Prostate gland (tissue), 2 donors: ENCODE results near the gene TGM6. TPM values are rescaled to one million over a fixed set of nuclear protein-coding genes. Genes with fewer than 3 reads are reported as not detected.

ENCODE experiments used
- DNase-seq: peaks from one replicate; pipeline ENCODE4 v3.0.0-alpha.2; 2019; ENCODE audit warnings: low spot score
- H3K27ac ChIP-seq, 2 donors: fragments of 200-600 bp; sonication (generic); 2 replicates each; pipeline ENCODE4 v1.5.1; 2017 to 2019
- H3K27me3 ChIP-seq: fragments of 200-600 bp; sonication (generic); replicated peaks from 2 replicates; pipeline ENCODE4 v1.5.1; 2019; ENCODE audit not compliant: insufficient read depth
- H3K36me3 ChIP-seq, 2 donors: fragments of 200-600 bp; sonication (generic); 1 replicate in 1 of 2; 2 replicates in 1 of 2; pipeline versions ENCODE4 v1.5.1 to v1.8.1; 2017 to 2019
- H3K4me1 ChIP-seq: fragments of 200-600 bp; sonication (generic); replicated peaks from 2 replicates; pipeline ENCODE4 v1.5.1; 2019
- H3K4me3 ChIP-seq, 2 donors: fragments of 200-600 bp; sonication (generic); 2 replicates each; pipeline ENCODE4 v1.5.1; 2017 to 2019
- H3K9me3 ChIP-seq: fragments of 200-600 bp; sonication (generic); 2 replicates; pipeline ENCODE4 v1.5.1; 2017
- POLR2A ChIP-seq: fragments of 450-650 bp; IDR thresholded peaks from one replicate; pipeline ENCODE4 v1.6.1; 2016; ENCODE audit warnings: antibody characterized with exemption, mild to moderate bottlenecking
- POLR2AphosphoS5 ChIP-seq: sonication (generic); formaldehyde crosslinking; IDR thresholded peaks from one replicate; pipeline ENCODE4 v1.6.1; 2017; ENCODE audit warnings: antibody characterized with exemption
- WGBS: methylation state at CpG from one replicate; pipeline ENCODE4 v1.1.5; 2018; 5-methylcytosine and 5-hydroxymethylcytosine counted together
- intact Hi-C: fragments of 100-400 bp; cut with DNase I; formaldehyde crosslinking; loops from one replicate; pipeline ENCODE4 v1.14.2; 2022
- total RNA-seq, 2 donors: library from RNA; depleted of rRNA; stranded (reverse); fragments of >200 nt; gene quantifications; one replicate each; pipeline ENCODE4 v1.1.0, GENCODE V29; 2016
- TF ChIP-seq, protein P1 (sequence below), 4 experiments: fragments of 200-600 bp in 2 of 4; fragments of 450-650 bp in 2 of 4; sonication (generic) in 2 of 4; IDR thresholded peaks; 1 replicate in 3 of 4; 2 replicates in 1 of 4; pipeline ENCODE4 v1.5.1; 2016 to 2019; ENCODE audit warnings: antibody characterized with exemption in 4 of 4, mild to moderate bottlenecking in 2 of 4, moderate library complexity in 2 of 4

Gene TGM6
- total RNA-seq, 2 donors from 2014 or later = not detected

DNA sequence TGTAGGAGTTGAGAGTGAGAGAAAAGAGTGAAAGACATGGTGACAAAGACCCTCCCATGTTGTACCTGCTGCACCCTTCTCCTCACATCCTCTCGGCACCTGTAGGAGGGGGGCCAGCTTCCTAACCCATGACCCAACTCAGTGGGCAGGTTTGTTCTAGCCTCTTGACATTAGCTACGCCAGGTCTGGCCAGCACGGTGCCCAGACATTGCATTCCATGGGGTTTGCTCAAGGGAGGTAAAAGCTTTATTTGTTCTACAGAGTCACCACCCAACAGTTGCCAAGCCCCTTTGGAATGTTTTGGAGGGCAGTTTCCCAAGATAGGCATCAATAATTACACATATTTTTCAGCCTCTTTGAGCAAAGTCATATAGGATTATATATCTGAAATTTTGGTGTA lies 22.7 kb upstream of the TGM6 start:
- no peaks in the 10 kb centered on the region for H3K9me3 ChIP-seq
- no peak for DNase-seq
- WGBS = 44% methylated on average over 3 of the region's 3 CpGs
- H3K4me3 ChIP-seq = no peak overlapping the region
- no peak for TF ChIP-seq POLR2AphosphoS5
- no peak for TF ChIP-seq POLR2A
- TF ChIP-seq, protein P1, sequence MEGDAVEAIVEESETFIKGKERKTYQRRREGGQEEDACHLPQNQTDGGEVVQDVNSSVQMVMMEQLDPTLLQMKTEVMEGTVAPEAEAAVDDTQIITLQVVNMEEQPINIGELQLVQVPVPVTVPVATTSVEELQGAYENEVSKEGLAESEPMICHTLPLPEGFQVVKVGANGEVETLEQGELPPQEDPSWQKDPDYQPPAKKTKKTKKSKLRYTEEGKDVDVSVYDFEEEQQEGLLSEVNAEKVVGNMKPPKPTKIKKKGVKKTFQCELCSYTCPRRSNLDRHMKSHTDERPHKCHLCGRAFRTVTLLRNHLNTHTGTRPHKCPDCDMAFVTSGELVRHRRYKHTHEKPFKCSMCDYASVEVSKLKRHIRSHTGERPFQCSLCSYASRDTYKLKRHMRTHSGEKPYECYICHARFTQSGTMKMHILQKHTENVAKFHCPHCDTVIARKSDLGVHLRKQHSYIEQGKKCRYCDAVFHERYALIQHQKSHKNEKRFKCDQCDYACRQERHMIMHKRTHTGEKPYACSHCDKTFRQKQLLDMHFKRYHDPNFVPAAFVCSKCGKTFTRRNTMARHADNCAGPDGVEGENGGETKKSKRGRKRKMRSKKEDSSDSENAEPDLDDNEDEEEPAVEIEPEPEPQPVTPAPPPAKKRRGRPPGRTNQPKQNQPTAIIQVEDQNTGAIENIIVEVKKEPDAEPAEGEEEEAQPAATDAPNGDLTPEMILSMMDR (IDR thresholded peaks at IDR 0.05) = no peak
- H3K36me3 ChIP-seq = no peaks in the 10 kb centered on the region
- H3K27ac ChIP-seq = no peak overlapping the region
- H3K27me3 ChIP-seq = no peaks in the 10 kb centered on the region
- intact Hi-C loops = no loop called here
- H3K4me1 ChIP-seq = no peaks in the 10 kb centered on the region

DNA sequence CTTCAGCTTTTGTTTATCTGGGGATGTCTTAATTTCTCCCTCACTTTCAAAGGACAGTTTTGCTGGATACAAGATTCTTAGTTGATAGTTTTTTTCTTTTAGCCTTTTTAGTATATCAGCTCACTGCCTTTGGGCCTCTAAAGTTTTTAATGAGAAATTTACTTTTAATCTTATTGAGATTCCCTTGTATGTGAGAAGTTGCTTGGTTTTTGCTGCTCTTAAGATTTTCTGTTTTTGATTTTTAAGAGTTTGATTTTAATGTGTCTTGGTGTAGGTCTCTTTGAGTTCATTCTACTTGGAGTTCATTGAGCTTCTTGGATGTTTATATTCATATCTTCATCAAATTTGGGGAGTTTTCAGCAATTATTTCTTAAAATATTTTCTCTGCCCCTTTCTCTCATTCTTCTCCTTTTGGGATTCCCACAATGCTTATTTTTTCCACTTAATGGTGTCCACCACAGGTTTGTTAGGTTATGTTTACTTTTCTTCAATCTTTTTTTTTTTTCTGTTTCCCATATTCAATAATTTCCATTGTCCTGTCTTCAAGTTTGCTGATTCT lies 19.6 kb upstream of the TGM6 start:
- DNase-seq = no peak
- no peak for TF ChIP-seq POLR2AphosphoS5
- TF ChIP-seq, protein P1 (IDR thresholded peaks at IDR 0.05) = no peak
- H3K36me3 ChIP-seq = no peaks in the 10 kb centered on the region
- H3K4me3 ChIP-seq = no peak overlapping the region
- H3K9me3 ChIP-seq = no peaks in the 10 kb centered on the region
- H3K27ac ChIP-seq = no peak overlapping the region
- intact Hi-C loops = no loop called here
- H3K27me3 ChIP-seq = no peaks in the 10 kb centered on the region
- no peaks in the 10 kb centered on the region for H3K4me1 ChIP-seq

DNA sequence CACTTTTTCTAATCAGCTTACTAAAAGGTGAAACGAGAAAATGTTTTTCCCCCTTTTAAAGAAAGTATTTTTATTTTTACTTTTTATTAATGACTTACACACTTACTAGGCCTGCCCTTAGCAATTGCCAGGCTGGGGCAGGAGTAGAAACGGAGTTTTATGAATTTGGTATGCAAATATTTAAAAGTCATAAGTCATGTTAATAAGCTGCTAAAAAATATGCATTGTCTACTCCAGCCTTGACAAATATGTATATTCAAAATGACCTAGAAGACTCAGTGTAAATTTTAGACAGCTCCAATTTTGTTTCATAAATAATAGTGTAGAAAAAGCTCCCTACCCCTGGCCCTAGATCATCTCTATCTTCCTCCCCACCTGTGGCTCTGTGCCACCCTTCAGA lies 17.5 kb upstream of the TGM6 start:
- no peak for DNase-seq
- no peaks in the 10 kb centered on the region for H3K27me3 ChIP-seq
- no peak overlapping the region for H3K27ac ChIP-seq
- H3K4me3 ChIP-seq = no peak overlapping the region
- no peaks in the 10 kb centered on the region for H3K36me3 ChIP-seq
- H3K9me3 ChIP-seq = no peaks in the 10 kb centered on the region
- no peaks in the 10 kb centered on the region for H3K4me1 ChIP-seq
- no peak for TF ChIP-seq POLR2A
- TF ChIP-seq, protein P1 (IDR thresholded peaks at IDR 0.05) = no peak
- TF ChIP-seq POLR2AphosphoS5 = no peak
- intact Hi-C loops = no loop called here
- WGBS = 69% methylated on average over 2 of the region's 2 CpGs

DNA sequence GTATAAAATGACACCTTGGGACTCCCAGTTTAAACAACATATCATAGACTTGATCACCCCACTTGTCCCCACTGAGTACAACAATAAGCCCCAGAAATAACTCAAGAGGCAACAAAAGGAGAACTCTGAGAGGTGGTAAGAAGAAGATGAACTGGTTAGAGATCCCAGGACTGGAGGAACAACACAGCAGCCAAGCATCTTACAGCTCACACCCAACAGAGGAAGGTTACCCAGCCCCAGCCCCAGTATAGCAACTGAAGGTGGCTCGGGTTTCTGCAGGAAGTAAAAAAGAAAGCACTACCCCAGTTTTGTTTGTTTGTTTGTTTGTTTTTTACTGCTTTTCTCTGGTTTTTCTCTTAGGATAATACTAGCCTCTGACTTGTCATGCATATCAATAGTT lies 17.1 kb upstream of the TGM6 start:
- H3K36me3 ChIP-seq = no peaks in the 10 kb centered on the region
- H3K4me3 ChIP-seq = no peak overlapping the region
- TF ChIP-seq, protein P1 (IDR thresholded peaks at IDR 0.05) = no peak
- TF ChIP-seq POLR2A (no peak), POLR2AphosphoS5 (no peak)
- no peak overlapping the region for H3K27ac ChIP-seq
- H3K27me3 ChIP-seq = no peaks in the 10 kb centered on the region
- 33% methylated on average over 1 of the region's 1 CpG for WGBS
- intact Hi-C loops = no loop called here
- H3K4me1 ChIP-seq = no peaks in the 10 kb centered on the region
- no peaks in the 10 kb centered on the region for H3K9me3 ChIP-seq
- DNase-seq = no peak

DNA sequence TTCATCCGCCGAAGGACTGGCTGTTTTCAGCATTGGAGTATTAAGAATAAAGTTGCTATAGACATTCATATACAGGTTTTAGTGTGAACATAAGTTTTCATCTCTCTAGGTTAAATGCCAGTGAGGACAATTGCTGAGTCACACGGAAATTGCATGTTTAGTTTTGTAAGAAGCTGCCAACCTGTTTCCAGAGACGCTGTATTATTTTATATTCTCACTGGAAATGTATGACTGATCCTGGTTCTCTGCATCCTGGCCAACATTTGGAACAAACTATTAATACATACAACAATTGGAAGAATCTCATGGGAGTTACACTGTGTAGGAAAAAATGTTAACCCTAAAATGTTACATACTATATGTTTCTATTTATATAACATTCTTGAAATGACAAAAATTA lies 16.7 kb upstream of the TGM6 start:
- H3K36me3 ChIP-seq = no peaks in the 10 kb centered on the region
- no peak overlapping the region for H3K4me3 ChIP-seq
- no peaks in the 10 kb centered on the region for H3K4me1 ChIP-seq
- 55% methylated on average over 4 of the region's 4 CpGs for WGBS
- no peak for DNase-seq
- intact Hi-C loops = no loop called here
- no peaks in the 10 kb centered on the region for H3K9me3 ChIP-seq
- H3K27me3 ChIP-seq = no peaks in the 10 kb centered on the region
- no peak overlapping the region for H3K27ac ChIP-seq
- TF ChIP-seq POLR2AphosphoS5 = no peak
- no peak for TF ChIP-seq POLR2A
- TF ChIP-seq, protein P1 (IDR thresholded peaks at IDR 0.05) = no peak
